HG03565 (cell line): ENCODE results near the gene FAM53A.
"Not testable (repeated sequence)": the region's sequence is repeated elsewhere in the genome, so short reads cannot be mapped to it uniquely, and the experiment has no call there.

ENCODE experiments used
- ATAC-seq: cut with Tn5 transposase; IDR thresholded peaks from one replicate; pipeline ENCODE4 v1.9.1; 2021; ENCODE audit warnings: mild to moderate bottlenecking, moderate library complexity; ENCODE audit not compliant: unreplicated experiment

Gene FAM53A

GRCh38 chr4:1608821-1609500 lies 75.2 kb downstream of the FAM53A start:
- no peak for ATAC-seq

- ATAC-seq, result no peak
Measured at GRCh38 chr4:1608196-1608820, 75.8 kb downstream of the FAM53A start.

GRCh38 chr4:1607436-1608195 lies 76.5 kb downstream of the FAM53A start:
- ATAC-seq, result not testable (repeated sequence)

GRCh38 chr4:1604706-1605205 lies 79.4 kb downstream of the FAM53A start:
- ATAC-seq, result no peak

GRCh38 chr4:1604181-1604705 lies 79.9 kb downstream of the FAM53A start:
- no peak for ATAC-seq

- ATAC-seq, result no peak
Measured at GRCh38 chr4:1603413-1604135, 80.5 kb downstream of the FAM53A start.

- no peak for ATAC-seq
Measured at GRCh38 chr4:1602655-1603412, 81.3 kb downstream of the FAM53A start.

GRCh38 chr4:1601852-1602654 lies 82.1 kb downstream of the FAM53A start:
- no peak for ATAC-seq

- no peak for ATAC-seq
Measured at GRCh38 chr4:1601533-1601835, 82.6 kb downstream of the FAM53A start.

GRCh38 chr4:1600811-1601532 lies 83.1 kb downstream of the FAM53A start:
- ATAC-seq, result no peak

GRCh38 chr4:1600211-1600780 lies 83.8 kb downstream of the FAM53A start:
- ATAC-seq, result no peak

GRCh38 chr4:1599491-1600210 lies 84.5 kb downstream of the FAM53A start:
- ATAC-seq, result no peak

- ATAC-seq, result no peak
Measured at GRCh38 chr4:1599026-1599481, 85.1 kb downstream of the FAM53A start.

GRCh38 chr4:1598206-1599025 lies 85.7 kb downstream of the FAM53A start:
- no peak for ATAC-seq

GRCh38 chr4:1597021-1597931 lies 86.8 kb downstream of the FAM53A start:
- no peak for ATAC-seq

- ATAC-seq, result no peak
Measured at GRCh38 chr4:1596393-1596792, 87.7 kb downstream of the FAM53A start.
